Kidney (tissue), 14 donors: ENCODE results near the gene TMPRSS11A. TPM values are rescaled to one million over a fixed set of nuclear protein-coding genes. Genes with fewer than 3 reads are reported as not detected.

Experiments
- DNase-seq, 5 donors: peaks; one replicate each; pipeline ENCODE4 v3.0.0-alpha.2; 2013 to 2020
- FAIRE-seq: peaks from 2 replicates; lab custom pipeline; 2012; peaks lifted over from hg19 to GRCh38; lab: Jason Lieb, UNC
- H3K27ac ChIP-seq, 2 donors: one replicate each; pipeline ENCODE4 v1.7.0; 2013; ENCODE audit warnings: low read depth in 2 of 2, low read length in 2 of 2, inconsistent platforms in 1 of 2
- H3K27me3 ChIP-seq: one replicate; pipeline ENCODE4 v1.7.1; 2013; ENCODE audit warnings: low read length, inconsistent platforms; ENCODE audit not compliant: control insufficient read depth, insufficient read depth
- H3K36me3 ChIP-seq, 3 donors: one replicate each; pipeline versions ENCODE4 v1.7.0 to v1.7.1; 2013; ENCODE audit warnings: low read length in 3 of 3, control low read depth in 1 of 3, inconsistent platforms in 1 of 3; ENCODE audit not compliant: insufficient read depth in 3 of 3, control insufficient read depth in 2 of 3
- H3K4me1 ChIP-seq, 3 donors: one replicate each; pipeline versions ENCODE4 v1.7.0 to v1.7.1; 2013; ENCODE audit warnings: low read length in 3 of 3, inconsistent platforms in 1 of 3, low read depth in 1 of 3; ENCODE audit not compliant: control insufficient read depth in 2 of 3, insufficient read depth in 2 of 3
- H3K4me3 ChIP-seq, 3 donors: one replicate each; pipeline versions ENCODE4 v1.7.0 to v1.8.1; 2013; ENCODE audit warnings: low read length in 3 of 3, control low read depth in 1 of 3, inconsistent platforms in 1 of 3
- H3K9ac ChIP-seq, 3 donors: one replicate each; pipeline versions ENCODE4 v1.7.0 to v1.7.1; 2013; ENCODE audit warnings: low read length in 3 of 3, control low read depth in 1 of 3, inconsistent platforms in 1 of 3
- H3K9me3 ChIP-seq, 3 donors: one replicate each; pipeline versions ENCODE4 v1.7.0 to v1.7.1; 2013; ENCODE audit warnings: low read length in 3 of 3, control low read depth in 1 of 3, inconsistent platforms in 1 of 3; ENCODE audit not compliant: control insufficient read depth in 2 of 3, insufficient read depth in 1 of 3
- CTCF ChIP-seq: IDR thresholded peaks from 3 replicates; pipeline ENCODE4 v1.5.1; 2012; ENCODE audit warnings: mild to moderate bottlenecking, moderate library complexity, borderline replicate concordance; ENCODE audit not compliant: insufficient read depth; ENCODE audit errors: extremely low read depth
- intact Hi-C: fragments of 100-400 bp; cut with DNase I; formaldehyde crosslinking; loops from one replicate; pipeline ENCODE4 v1.11.1; 2022
- polyA plus RNA-seq: library from polyadenylated mRNA; stranded (reverse); fragments of 350-450 nt; fragmentation: Illumina TruSeq; extraction: RNeasy Lipid Tissue Mini Kit (QIAGEN cat#74804); gene quantifications from one replicate; pipeline ENCODE4 v1.2.3, GENCODE V29; 2014; ENCODE audit warnings: low read depth, low replicate concordance; ENCODE audit not compliant: insufficient read depth
- total RNA-seq: library from RNA; stranded (reverse); fragmentation: NEBNext Ultra II Directional; extraction: Animal tissue kit (Norgen Biotek cat#: 25700); gene quantifications from one replicate; pipeline ENCODE4 v1.2.1, GENCODE V29; 2021
- donor health status: control.
- donor health status: control.
- donor health status: control.
- donor health status: control.
- donor health status: control.
- donor health status: DM: yes; HTN: yes; CAD: no.
- donor health status: Normal renal cell carcinoma (clear cell type).

The TMPRSS11A gene
- total and polyA plus RNA-seq, 2 donors from 2014 or later, result not detected

GRCh38 chr4:67897686-67898085 lies 65.6 kb downstream of the TMPRSS11A start:
- intact Hi-C loops, result no loop called here
- DNase-seq (no peak), FAIRE-seq (no peak)
- H3K9ac ChIP-seq, result no peak overlapping the region
- H3K27ac ChIP-seq, result no peak overlapping the region
- no peaks in the 10 kb centered on the region for H3K9me3 ChIP-seq
- no peak overlapping the region for H3K4me3 ChIP-seq
- no peaks in the 10 kb centered on the region for H3K27me3 ChIP-seq
- H3K36me3 ChIP-seq, result no peaks in the 10 kb centered on the region
- TF ChIP-seq CTCF, result no peak
- H3K4me1 ChIP-seq, result no peaks in the 10 kb centered on the region

GRCh38 chr4:67896421-67897065 lies 66.8 kb downstream of the TMPRSS11A start:
- DNase-seq (no peak), FAIRE-seq (no peak)
- H3K9me3 ChIP-seq, result no peaks in the 10 kb centered on the region
- no peak overlapping the region for H3K4me3 ChIP-seq
- H3K27me3 ChIP-seq, result no peaks in the 10 kb centered on the region
- no peak for TF ChIP-seq CTCF
- H3K27ac ChIP-seq, result no peak overlapping the region
- H3K36me3 ChIP-seq, result no peaks in the 10 kb centered on the region
- intact Hi-C loops, result no loop called here
- no peak overlapping the region for H3K9ac ChIP-seq
- H3K4me1 ChIP-seq, result no peaks in the 10 kb centered on the region

- Histone ChIP-seq H3K4me1 (no peaks in the 10 kb centered on the region), H3K9me3 (no peaks in the 10 kb centered on the region), H3K36me3 (no peaks in the 10 kb centered on the region), H3K4me3 (no peak overlapping the region), H3K27me3 (no peaks in the 10 kb centered on the region), H3K27ac (no peak overlapping the region), H3K9ac (no peak overlapping the region)
- DNase-seq (no peak), FAIRE-seq (no peak)
- TF ChIP-seq CTCF, result no peak
- intact Hi-C loops, result no loop called here
These were observed 68.6 kb downstream of the TMPRSS11A start for GRCh38 chr4:67894659-67895058.

- FAIRE-seq (no peak), DNase-seq (no peak)
- no peaks in the 10 kb centered on the region for H3K36me3 ChIP-seq
- no peak overlapping the region for H3K9ac ChIP-seq
- no peaks in the 10 kb centered on the region for H3K4me1 ChIP-seq
- TF ChIP-seq CTCF, result no peak
- H3K27ac ChIP-seq, result no peak overlapping the region
- no peaks in the 10 kb centered on the region for H3K9me3 ChIP-seq
- H3K4me3 ChIP-seq, result no peak overlapping the region
- H3K27me3 ChIP-seq, result no peaks in the 10 kb centered on the region
- intact Hi-C loops, result no loop called here
These were observed 70.4 kb downstream of the TMPRSS11A start for GRCh38 chr4:67892905-67893304.
